AG04449 (cell line): ENCODE data around the gene ARSD.

Experiments used
- CTCF ChIA-PET: fragments of 350-600 bp; formaldehyde crosslinking; extraction: SDS; loops from one replicate; lab custom pipeline; 2021; ENCODE audit warnings: antibody characterized with exemption; lab: Yijun Ruan, JAX
- POLR2A ChIA-PET: fragments of 400-600, 350-600 bp; formaldehyde crosslinking; extraction: SDS; loops from one replicate; lab custom pipeline; 2020; ENCODE audit warnings: antibody characterized with exemption, inconsistent platforms; lab: Yijun Ruan, JAX
- DNase-seq: peaks from one replicate; pipeline ENCODE4 v3.0.0-alpha.2; 2010; ENCODE audit warnings: low read depth, low spot score
- H3K4me3 ChIP-seq: 2 replicates; pipeline ENCODE4 v1.5.1; 2011; ENCODE audit warnings: low read depth, mild to moderate bottlenecking, control low read depth, low read length
- TF ChIP-seq, protein P1 (sequence below): IDR thresholded peaks from one replicate; pipeline ENCODE4 v1.5.1; 2011; ENCODE audit warnings: mild to moderate bottlenecking, moderate library complexity, low read length, control low read depth, inconsistent platforms; ENCODE audit not compliant: insufficient read depth; ENCODE audit errors: missing control alignments

ARSD gene

DNA sequence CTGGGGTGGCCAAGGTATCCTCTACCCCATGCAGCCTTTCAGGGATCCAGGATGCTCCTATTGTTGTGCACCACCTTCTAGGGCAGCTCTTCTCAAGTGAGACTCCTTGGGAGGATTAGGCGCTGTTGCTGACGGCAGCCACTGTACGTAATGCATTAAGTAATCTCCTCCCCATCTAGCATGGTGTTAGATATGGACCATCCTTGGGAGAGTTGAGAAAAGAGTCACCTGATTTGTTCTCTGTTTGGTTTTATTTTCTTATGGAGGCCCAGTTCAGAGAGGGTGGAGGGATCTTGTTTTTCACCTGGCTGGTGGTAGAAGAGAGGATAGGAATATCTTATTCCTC is 54.0 kb downstream of the ARSD start:
- ChIA-PET POLR2A (no interaction called here), CTCF (interaction anchor here (0.6 to 1.4 kb wide), 7 partner anchors 10 to 762 kb away, joined by 3 to 5 read pairs (median 3); no protein-coding TSS in a partner anchor)
- no peak for DNase-seq
- TF ChIP-seq, protein P1, sequence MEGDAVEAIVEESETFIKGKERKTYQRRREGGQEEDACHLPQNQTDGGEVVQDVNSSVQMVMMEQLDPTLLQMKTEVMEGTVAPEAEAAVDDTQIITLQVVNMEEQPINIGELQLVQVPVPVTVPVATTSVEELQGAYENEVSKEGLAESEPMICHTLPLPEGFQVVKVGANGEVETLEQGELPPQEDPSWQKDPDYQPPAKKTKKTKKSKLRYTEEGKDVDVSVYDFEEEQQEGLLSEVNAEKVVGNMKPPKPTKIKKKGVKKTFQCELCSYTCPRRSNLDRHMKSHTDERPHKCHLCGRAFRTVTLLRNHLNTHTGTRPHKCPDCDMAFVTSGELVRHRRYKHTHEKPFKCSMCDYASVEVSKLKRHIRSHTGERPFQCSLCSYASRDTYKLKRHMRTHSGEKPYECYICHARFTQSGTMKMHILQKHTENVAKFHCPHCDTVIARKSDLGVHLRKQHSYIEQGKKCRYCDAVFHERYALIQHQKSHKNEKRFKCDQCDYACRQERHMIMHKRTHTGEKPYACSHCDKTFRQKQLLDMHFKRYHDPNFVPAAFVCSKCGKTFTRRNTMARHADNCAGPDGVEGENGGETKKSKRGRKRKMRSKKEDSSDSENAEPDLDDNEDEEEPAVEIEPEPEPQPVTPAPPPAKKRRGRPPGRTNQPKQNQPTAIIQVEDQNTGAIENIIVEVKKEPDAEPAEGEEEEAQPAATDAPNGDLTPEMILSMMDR, result no peak
- no peak overlapping the region for H3K4me3 ChIP-seq

- ChIA-PET POLR2A (no interaction called here), CTCF (interaction anchor here (0.6 to 1.4 kb wide), 6 partner anchors 10 to 233 kb away, joined by 3 to 5 read pairs (median 3); no protein-coding TSS in a partner anchor)
- DNase-seq, result no peak
- TF ChIP-seq, protein P1, result no peak
- H3K4me3 ChIP-seq, result no peak overlapping the region
Observed at GRCh38 chrX:2874222-2875135, 54.7 kb downstream of the ARSD start.

DNA sequence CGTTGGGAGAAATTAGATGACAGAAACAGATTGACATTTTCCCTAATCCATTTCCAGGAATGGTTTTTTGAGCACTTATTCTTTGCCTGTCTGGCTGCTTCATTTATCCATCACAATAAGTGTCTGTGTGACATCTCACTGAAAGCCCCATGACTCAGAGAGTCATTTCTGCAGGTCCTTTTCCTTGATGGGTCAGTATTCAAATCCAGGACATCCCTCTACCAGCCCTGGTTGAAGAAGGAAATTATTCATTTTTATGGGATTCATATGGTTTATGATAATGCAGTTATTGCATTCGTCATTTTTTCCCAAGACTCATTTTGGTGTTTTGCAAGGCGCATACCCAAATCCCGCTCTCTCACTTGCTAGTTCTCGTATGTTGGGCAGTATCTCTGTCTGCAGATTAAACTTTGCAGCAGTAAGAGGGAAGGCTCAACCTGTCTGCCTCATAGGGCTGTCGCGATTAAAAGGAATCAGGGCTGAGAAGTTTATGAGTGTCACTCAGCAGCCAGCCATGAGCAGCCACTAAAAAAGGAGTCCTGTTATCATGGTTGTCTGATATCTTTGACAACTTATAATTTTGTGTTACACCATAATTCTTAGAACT is 56.4 kb downstream of the ARSD start:
- H3K4me3 ChIP-seq, result no peak overlapping the region
- TF ChIP-seq, protein P1, result no peak
- DNase-seq, result no peak
- ChIA-PET POLR2A (no interaction called here), CTCF (interaction anchor here (1.2 to 1.6 kb wide), 2 partner anchors 10 to 24 kb away, joined by 3 read pairs; no protein-coding TSS in a partner anchor)

- DNase-seq, result no peak
- TF ChIP-seq, protein P1, result no peak
- POLR2A ChIA-PET, result no interaction called here
- CTCF ChIA-PET, result interaction anchor here (1.6 kb wide), 1 partner anchor 23 kb away, joined by 3 read pairs; no protein-coding TSS in a partner anchor
- no peak overlapping the region for H3K4me3 ChIP-seq
Observed at GRCh38 chrX:2871831-2872230, 57.3 kb downstream of the ARSD start.

GRCh38 chrX:2870650-2871049 is 58.5 kb downstream of the ARSD start:
- CTCF ChIA-PET, result no interaction called here
- H3K4me3 ChIP-seq, result no peak overlapping the region
- POLR2A ChIA-PET, result no interaction called here
- TF ChIP-seq, protein P1, result no peak
- DNase-seq, result no peak

DNA sequence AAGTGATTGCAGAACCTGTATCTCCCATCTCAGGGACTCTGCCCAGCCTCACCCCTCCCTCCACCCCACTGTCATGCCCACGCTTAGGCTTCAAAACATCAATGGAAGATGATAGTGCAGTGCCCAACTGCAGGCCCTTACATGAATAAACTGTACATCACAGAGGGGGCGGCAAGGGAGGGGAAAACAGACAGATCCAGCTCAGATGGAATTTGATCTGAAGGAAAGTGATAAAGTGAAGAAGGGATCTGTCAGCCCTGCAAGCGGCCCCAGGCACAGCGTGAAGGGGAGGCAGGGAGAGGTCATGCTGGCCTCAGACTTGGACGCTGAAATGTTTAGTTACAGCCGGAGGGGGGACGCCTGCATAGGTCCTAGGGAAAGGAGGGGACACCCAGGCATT is 61.9 kb downstream of the ARSD start:
- CTCF ChIA-PET, result no interaction called here
- POLR2A ChIA-PET, result no interaction called here

More for the DNA sequence above, 61.9 kb downstream of the ARSD start:
- DNase-seq, result no peak
- no peak overlapping the region for H3K4me3 ChIP-seq
- TF ChIP-seq, protein P1, result no peak
